DND-41 (cell line): ENCODE data around the gene CR1L.

Source experiments
- ATAC-seq: fragments of 200-7000 bp; cut with Tn5 transposase; 3 replicates; pipeline ENCODE4 v1.9.1; 2021; ENCODE audit warnings: low read depth; ENCODE audit not compliant: insufficient read depth
- DNase-seq: peaks from one replicate; pipeline ENCODE4 v3.0.0-alpha.2; 2020
- H2AFZ ChIP-seq: 2 replicates; pipeline ENCODE4 v1.6.0; 2012; ENCODE audit warnings: low read depth, low read length
- H3K27ac ChIP-seq: 2 replicates; pipeline ENCODE4 v1.5.1; 2012; ENCODE audit warnings: low read length, inconsistent platforms
- H3K27me3 ChIP-seq: fragments of 200-600 bp; sonication (generic); 2 replicates; pipeline ENCODE4 v1.6.0; 2012; ENCODE audit warnings: low read length, mild to moderate bottlenecking, inconsistent platforms; ENCODE audit not compliant: insufficient read depth, poor library complexity
- H3K36me3 ChIP-seq: 2 replicates; pipeline ENCODE4 v1.5.1; 2012; ENCODE audit warnings: low read length, inconsistent platforms; ENCODE audit not compliant: insufficient read depth
- H3K4me1 ChIP-seq: 2 replicates; pipeline ENCODE4 v1.5.1; 2012; ENCODE audit warnings: mild to moderate bottlenecking, low read length; ENCODE audit not compliant: insufficient read depth
- H3K4me2 ChIP-seq: 2 replicates; pipeline ENCODE4 v1.6.0; 2012; ENCODE audit warnings: mild to moderate bottlenecking, moderate library complexity, low read length, inconsistent platforms; ENCODE audit not compliant: insufficient read depth
- H3K4me3 ChIP-seq, 2 experiments: fragments of 200-600 bp in 1 of 2; shearing (Covaris generic) in 1 of 2; 2 replicates each; pipeline ENCODE4 v1.5.1; 2012 to 2016; ENCODE audit warnings: inconsistent platforms in 2 of 2, low read length in 2 of 2, mild to moderate bottlenecking in 2 of 2, low read depth in 1 of 2, moderate library complexity in 1 of 2
- H3K79me2 ChIP-seq: 2 replicates; pipeline ENCODE4 v1.6.0; 2012; ENCODE audit warnings: low read length, inconsistent platforms; ENCODE audit not compliant: insufficient read depth
- H3K9ac ChIP-seq: 2 replicates; pipeline ENCODE4 v1.6.0; 2012; ENCODE audit warnings: low read depth, mild to moderate bottlenecking, inconsistent platforms, low read length, moderate library complexity
- H3K9me3 ChIP-seq: 2 replicates; pipeline ENCODE4 v1.5.1; 2012; ENCODE audit warnings: low read length, moderate library complexity, mild to moderate bottlenecking, inconsistent platforms; ENCODE audit not compliant: insufficient read depth, severe bottlenecking
- H4K20me1 ChIP-seq: 2 replicates; pipeline ENCODE4 v1.6.0; 2012; ENCODE audit warnings: low read length; ENCODE audit not compliant: insufficient read depth
- CTCF ChIP-seq: IDR thresholded peaks from 2 replicates; pipeline ENCODE4 v1.5.1; 2012; ENCODE audit warnings: borderline replicate concordance, low read length, moderate library complexity, mild to moderate bottlenecking; ENCODE audit not compliant: poor library complexity, severe bottlenecking; ENCODE audit errors: extremely low read depth
- EZH2 ChIP-seq: IDR thresholded peaks from 3 replicates; pipeline ENCODE4 v1.6.1; 2012; ENCODE audit warnings: borderline replicate concordance, low read depth, mild to moderate bottlenecking, moderate library complexity, low read length, inconsistent platforms; ENCODE audit not compliant: severe bottlenecking

CR1L gene

GRCh38 chr1:207648334-207649209 is 3.6 kb downstream of the CR1L start:
- Histone ChIP-seq H3K27ac (no peak overlapping the region), H3K9me3 (no peaks in the 10 kb centered on the region), H3K36me3 (no peaks in the 10 kb centered on the region), H3K9ac (no peak overlapping the region), H3K4me1 (no peaks in the 10 kb centered on the region), H3K4me3 (no peak overlapping the region), H4K20me1 (no peaks in the 10 kb centered on the region), H3K4me2 (no peak overlapping the region), H3K79me2 (no peaks in the 10 kb centered on the region), H3K27me3 (peaks cover 14% of the 10 kb centered on the region), H2AFZ (no peak overlapping the region)
- DNase-seq (no peak), ATAC-seq (no peak)
- TF ChIP-seq CTCF (no peak), EZH2 (no peak)

- no peaks in the 10 kb centered on the region for H3K9me3 ChIP-seq
- no peak overlapping the region for H3K9ac ChIP-seq
- H2AFZ ChIP-seq = no peak overlapping the region
- ATAC-seq (no peak), DNase-seq (no peak)
- no peaks in the 10 kb centered on the region for H3K36me3 ChIP-seq
- H3K27ac ChIP-seq = no peak overlapping the region
- H3K79me2 ChIP-seq = no peaks in the 10 kb centered on the region
- H3K4me2 ChIP-seq = no peak overlapping the region
- peaks cover 14% of the 10 kb centered on the region for H3K27me3 ChIP-seq
- no peaks in the 10 kb centered on the region for H4K20me1 ChIP-seq
- H3K4me3 ChIP-seq = no peak overlapping the region
- TF ChIP-seq EZH2 (no peak), CTCF (no peak)
- H3K4me1 ChIP-seq = no peaks in the 10 kb centered on the region
Measured at GRCh38 chr1:207649210-207649753, 4.3 kb downstream of the CR1L start.

GRCh38 chr1:207649865-207650580 is 5.1 kb downstream of the CR1L start:
- no peak for DNase-seq
- Histone ChIP-seq H3K79me2 (no peaks in the 10 kb centered on the region), H3K4me2 (no peak overlapping the region)

More at GRCh38 chr1:207649865-207650580, 5.1 kb downstream of the CR1L start:
- Histone ChIP-seq H3K9ac (no peak overlapping the region), H3K4me1 (no peaks in the 10 kb centered on the region), H4K20me1 (no peaks in the 10 kb centered on the region), H3K27me3 (peaks cover 17% of the 10 kb centered on the region), H3K9me3 (no peaks in the 10 kb centered on the region), H3K36me3 (no peaks in the 10 kb centered on the region), H3K4me3 (no peak overlapping the region), H2AFZ (no peak overlapping the region), H3K27ac (no peak overlapping the region)
- no peak for ATAC-seq
- TF ChIP-seq CTCF (no peak), EZH2 (no peak)
